GM12864 (cell line): ENCODE results near the gene LIPT2.
"Not testable (repeated sequence)": the region's sequence is repeated elsewhere in the genome, so short reads cannot be mapped to it uniquely, and the experiment has no call there.

Experiments used
- DNase-seq: peaks from one replicate; pipeline ENCODE4 v3.0.0-alpha.2; 2011; ENCODE audit warnings: low read depth
- H3K4me3 ChIP-seq: 2 replicates; pipeline ENCODE4 v1.5.1; 2011; ENCODE audit warnings: mild to moderate bottlenecking, low read depth, low read length, control low read depth
- TF ChIP-seq, protein P1 (sequence below): IDR thresholded peaks from 2 replicates; pipeline ENCODE4 v1.5.1; 2011; ENCODE audit warnings: low read depth, mild to moderate bottlenecking, moderate library complexity, low read length, control low read depth, inconsistent platforms; ENCODE audit errors: missing control alignments

Gene LIPT2

GRCh38 chr11:74520927-74521665, 27.6 kb upstream of the LIPT2 start:
- no peak for DNase-seq
- TF ChIP-seq, protein P1, sequence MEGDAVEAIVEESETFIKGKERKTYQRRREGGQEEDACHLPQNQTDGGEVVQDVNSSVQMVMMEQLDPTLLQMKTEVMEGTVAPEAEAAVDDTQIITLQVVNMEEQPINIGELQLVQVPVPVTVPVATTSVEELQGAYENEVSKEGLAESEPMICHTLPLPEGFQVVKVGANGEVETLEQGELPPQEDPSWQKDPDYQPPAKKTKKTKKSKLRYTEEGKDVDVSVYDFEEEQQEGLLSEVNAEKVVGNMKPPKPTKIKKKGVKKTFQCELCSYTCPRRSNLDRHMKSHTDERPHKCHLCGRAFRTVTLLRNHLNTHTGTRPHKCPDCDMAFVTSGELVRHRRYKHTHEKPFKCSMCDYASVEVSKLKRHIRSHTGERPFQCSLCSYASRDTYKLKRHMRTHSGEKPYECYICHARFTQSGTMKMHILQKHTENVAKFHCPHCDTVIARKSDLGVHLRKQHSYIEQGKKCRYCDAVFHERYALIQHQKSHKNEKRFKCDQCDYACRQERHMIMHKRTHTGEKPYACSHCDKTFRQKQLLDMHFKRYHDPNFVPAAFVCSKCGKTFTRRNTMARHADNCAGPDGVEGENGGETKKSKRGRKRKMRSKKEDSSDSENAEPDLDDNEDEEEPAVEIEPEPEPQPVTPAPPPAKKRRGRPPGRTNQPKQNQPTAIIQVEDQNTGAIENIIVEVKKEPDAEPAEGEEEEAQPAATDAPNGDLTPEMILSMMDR: no peak
- H3K4me3 ChIP-seq: no peak overlapping the region

GRCh38 chr11:74520316-74520715, 26.8 kb upstream of the LIPT2 start:
- TF ChIP-seq, protein P1: no peak
- DNase-seq: no peak
- no peak overlapping the region for H3K4me3 ChIP-seq

DNA sequence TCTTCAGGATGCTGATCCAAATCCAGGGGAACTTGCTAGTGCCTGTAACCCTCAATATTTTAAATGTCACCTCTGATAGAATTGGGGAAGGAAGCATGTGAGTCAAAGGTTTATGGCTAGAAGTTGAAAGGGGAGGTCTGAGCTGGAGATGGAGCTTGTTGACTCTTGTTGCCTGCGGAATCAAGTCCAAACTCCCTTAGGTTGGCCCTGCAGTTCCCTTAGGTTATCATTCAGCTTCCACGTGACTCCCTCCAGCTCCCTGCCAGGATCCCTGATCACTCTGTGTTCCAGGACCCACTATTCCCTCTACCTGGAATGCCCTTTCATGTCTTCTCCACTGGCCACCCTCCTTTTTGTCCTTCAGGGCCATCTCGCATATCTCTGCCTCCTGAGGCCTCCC, 26.2 kb upstream of the LIPT2 start:
- H3K4me3 ChIP-seq: no peak overlapping the region
- TF ChIP-seq, protein P1: no peak
- DNase-seq: no peak

DNA sequence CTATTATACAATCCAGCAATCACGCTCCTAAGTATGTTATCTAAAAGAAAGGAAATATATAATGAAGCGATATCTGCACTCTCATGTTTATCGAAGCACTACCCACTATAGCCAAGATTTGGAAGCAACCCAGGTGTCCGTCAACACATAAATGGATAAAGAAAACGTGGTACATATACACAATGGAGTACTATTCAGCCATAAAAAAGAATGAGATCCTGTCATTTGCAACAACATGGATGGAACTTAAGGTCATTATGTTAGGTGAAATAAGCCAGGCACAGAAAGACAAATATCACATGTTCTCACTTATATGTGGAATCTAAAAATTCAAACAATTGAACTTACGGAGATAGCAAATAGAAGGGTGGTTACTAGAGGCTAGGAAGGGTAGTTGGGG, 24.1 kb upstream of the LIPT2 start:
- not testable (repeated sequence) for DNase-seq, H3K4me3 ChIP-seq

DNA sequence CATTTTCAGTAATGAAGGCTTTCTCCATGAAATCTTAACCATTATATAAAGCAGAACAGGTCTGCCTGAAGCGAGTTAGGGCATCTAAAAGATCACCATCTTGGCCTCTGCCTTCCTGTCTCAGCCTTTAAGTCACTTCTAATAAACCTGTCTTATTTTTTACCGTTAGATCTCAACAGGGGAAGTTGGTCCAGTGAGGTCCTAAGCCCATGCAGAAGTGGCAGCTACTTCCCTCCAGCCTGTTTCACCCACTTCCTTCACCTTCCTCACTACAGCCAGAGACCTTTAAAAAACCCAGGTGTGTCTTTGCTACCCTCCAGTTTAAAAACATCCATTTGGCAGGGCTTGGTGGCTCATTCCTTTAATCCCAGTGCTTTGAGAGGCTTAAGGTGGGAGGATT, 14.1 kb upstream of the LIPT2 start:
- no peak for DNase-seq
- no peak overlapping the region for H3K4me3 ChIP-seq
- TF ChIP-seq, protein P1: no peak

- no peak overlapping the region for H3K4me3 ChIP-seq
- no peak for DNase-seq
- TF ChIP-seq, protein P1: no peak
These were observed 13.3 kb upstream of the LIPT2 start for GRCh38 chr11:74506823-74507222.

- no peak overlapping the region for H3K4me3 ChIP-seq
- TF ChIP-seq, protein P1: no peak
- no peak for DNase-seq
These were observed 12.4 kb upstream of the LIPT2 start for GRCh38 chr11:74505911-74506310.
